Measurements from ENCODE around the gene HRG. TPM values are rescaled to one million over a fixed set of nuclear protein-coding genes. Genes with fewer than 3 reads are reported as not detected.
"Not testable (repeated sequence)": the region's sequence is repeated elsewhere in the genome, so short reads cannot be mapped to it uniquely, and the experiment has no call there.

The HRG gene
- polyA plus RNA-seq, 1 experiment = not detected

DNA sequence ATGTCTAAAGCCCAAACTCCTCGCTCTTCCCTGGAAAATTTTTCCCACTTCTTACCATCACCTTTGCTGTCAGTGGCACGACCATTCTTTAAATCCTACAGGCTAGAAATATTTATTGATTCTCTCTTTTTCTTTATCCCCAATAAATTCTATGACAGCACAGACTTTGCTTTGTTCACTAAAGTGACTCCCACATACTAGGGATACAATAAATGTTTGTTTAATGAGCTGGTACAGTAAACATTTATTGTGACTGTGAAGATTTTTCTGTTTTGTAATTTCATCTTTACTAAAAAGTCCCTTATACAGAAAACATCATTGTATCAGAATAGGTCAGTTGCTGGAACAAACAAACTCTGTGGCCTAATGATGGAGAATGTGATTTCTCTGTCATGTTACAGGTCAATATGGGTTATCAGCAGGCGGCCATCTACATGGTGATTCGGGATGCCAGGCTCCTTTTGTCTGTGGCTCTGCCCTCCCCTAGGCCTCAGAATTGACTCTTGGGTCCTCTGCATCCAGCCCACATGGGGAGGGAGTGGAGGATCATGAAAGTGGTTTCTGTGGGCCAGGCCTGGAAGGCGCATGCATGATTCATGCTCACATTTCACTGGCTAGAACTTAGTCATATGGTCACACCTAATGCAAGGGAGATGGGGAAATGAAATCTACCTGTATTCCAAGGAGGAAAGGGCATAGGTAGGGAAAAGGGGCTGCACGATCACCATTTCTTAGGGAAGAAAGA is 28.6 kb downstream of the HRG start:
- POLR2A ChIA-PET = no interaction called here
- TF ChIP-seq, protein P1, sequence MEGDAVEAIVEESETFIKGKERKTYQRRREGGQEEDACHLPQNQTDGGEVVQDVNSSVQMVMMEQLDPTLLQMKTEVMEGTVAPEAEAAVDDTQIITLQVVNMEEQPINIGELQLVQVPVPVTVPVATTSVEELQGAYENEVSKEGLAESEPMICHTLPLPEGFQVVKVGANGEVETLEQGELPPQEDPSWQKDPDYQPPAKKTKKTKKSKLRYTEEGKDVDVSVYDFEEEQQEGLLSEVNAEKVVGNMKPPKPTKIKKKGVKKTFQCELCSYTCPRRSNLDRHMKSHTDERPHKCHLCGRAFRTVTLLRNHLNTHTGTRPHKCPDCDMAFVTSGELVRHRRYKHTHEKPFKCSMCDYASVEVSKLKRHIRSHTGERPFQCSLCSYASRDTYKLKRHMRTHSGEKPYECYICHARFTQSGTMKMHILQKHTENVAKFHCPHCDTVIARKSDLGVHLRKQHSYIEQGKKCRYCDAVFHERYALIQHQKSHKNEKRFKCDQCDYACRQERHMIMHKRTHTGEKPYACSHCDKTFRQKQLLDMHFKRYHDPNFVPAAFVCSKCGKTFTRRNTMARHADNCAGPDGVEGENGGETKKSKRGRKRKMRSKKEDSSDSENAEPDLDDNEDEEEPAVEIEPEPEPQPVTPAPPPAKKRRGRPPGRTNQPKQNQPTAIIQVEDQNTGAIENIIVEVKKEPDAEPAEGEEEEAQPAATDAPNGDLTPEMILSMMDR (IDR thresholded peaks at IDR 0.05; ENCODE audit: insufficient read depth, low read depth, low read length) = no peak
- Histone ChIP-seq H3K27me3 (ENCODE audit: control insufficient read depth, insufficient read depth, low read length) (peaks cover 3% of the 10 kb centered on the region; the same call in 1 of the 2 replicates), H3K36me3 (ENCODE audit: control insufficient read depth, insufficient read depth, low read length) (no peaks in the 10 kb centered on the region), H3K4me3 (ENCODE audit: low read depth, low read length) (no peak overlapping the region)
- no peak for DNase-seq (ENCODE audit: low read depth)
- CTCF ChIA-PET = no interaction called here

- TF ChIP-seq, protein P1 (IDR thresholded peaks at IDR 0.05; ENCODE audit: insufficient read depth, low read depth, low read length) = no peak
- DNase-seq (ENCODE audit: low read depth) = no peak
- no peaks in the 10 kb centered on the region for H3K36me3 ChIP-seq (ENCODE audit: control insufficient read depth, insufficient read depth, low read length)
- 0 out of 2 replicates have a peak, but pooled peaks cover 3% of the 10 kb centered on the region for H3K27me3 ChIP-seq (ENCODE audit: control insufficient read depth, insufficient read depth, low read length)
- H3K4me3 ChIP-seq (ENCODE audit: low read depth, low read length) = no peak overlapping the region
- ChIA-PET CTCF (no interaction called here), POLR2A (no interaction called here)
Observed at GRCh38 chr3:186696522-186696921, 30.7 kb downstream of the HRG start.

DNA sequence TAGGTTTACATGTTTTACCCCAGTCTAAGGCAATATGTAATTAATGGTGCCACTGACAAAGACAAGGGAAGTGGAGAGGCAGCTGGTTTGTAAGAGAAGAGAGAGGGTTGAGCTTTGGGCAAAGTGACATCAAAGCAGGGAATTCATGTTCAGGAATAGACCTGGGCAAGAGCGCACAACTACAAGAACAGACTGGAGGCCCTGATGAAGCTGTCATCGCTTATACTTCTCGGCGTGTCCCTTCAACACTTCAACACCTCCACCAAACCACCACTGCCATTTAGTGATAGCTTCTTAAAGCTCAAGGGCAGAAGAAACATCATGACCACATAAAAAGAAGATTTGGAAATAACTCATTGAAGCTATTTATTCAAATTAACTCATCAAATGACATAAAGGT is 31.7 kb downstream of the HRG start:
- Histone ChIP-seq H3K36me3 (ENCODE audit: control insufficient read depth, insufficient read depth, low read length) (no peaks in the 10 kb centered on the region), H3K4me3 (ENCODE audit: low read depth, low read length) (no peak overlapping the region), H3K27me3 (ENCODE audit: control insufficient read depth, insufficient read depth, low read length) (0 out of 2 replicates have a peak, but pooled peaks cover 1% of the 10 kb centered on the region)
- POLR2A ChIA-PET = no interaction called here
- CTCF ChIA-PET = no interaction called here
- TF ChIP-seq, protein P1 (IDR thresholded peaks at IDR 0.05; ENCODE audit: insufficient read depth, low read depth, low read length) = no peak
- DNase-seq (ENCODE audit: low read depth) = no peak

GRCh38 chr3:186700267-186700666 is 34.5 kb downstream of the HRG start:
- DNase-seq (ENCODE audit: low read depth) = no peak
- Histone ChIP-seq H3K4me3 (ENCODE audit: low read depth, low read length) (no peak overlapping the region), H3K27me3 (ENCODE audit: control insufficient read depth, insufficient read depth, low read length) (0 out of 2 replicates have a peak, but pooled peaks cover 1% of the 10 kb centered on the region), H3K36me3 (ENCODE audit: control insufficient read depth, insufficient read depth, low read length) (no peaks in the 10 kb centered on the region)
- ChIA-PET POLR2A (no interaction called here), CTCF (no interaction called here)
- TF ChIP-seq, protein P1 (IDR thresholded peaks at IDR 0.05; ENCODE audit: insufficient read depth, low read depth, low read length) = no peak

GRCh38 chr3:186702451-186702850 is 36.6 kb downstream of the HRG start:
- POLR2A ChIA-PET; H3K4me3 ChIP-seq (ENCODE audit: low read depth, low read length); DNase-seq (ENCODE audit: low read depth); H3K27me3 ChIP-seq (ENCODE audit: control insufficient read depth, insufficient read depth, low read length); H3K36me3 ChIP-seq (ENCODE audit: control insufficient read depth, insufficient read depth, low read length); CTCF ChIA-PET: not testable (repeated sequence)
